ENCODE results near the gene ALKBH6.
A peak's percentile ranks its signal among the peaks of the same experiment; 100 is the strongest.
"Not testable (repeated sequence)": the region's sequence is repeated elsewhere in the genome, so short reads cannot be mapped to it uniquely, and the experiment has no call there.

Gene ALKBH6

GRCh38 chr19:36014012-36014924 is at the start of gene ALKBH6:
Gene ALKBH6 (minus strand): TSS chr19:36014213. CDS start chr19:36013397, 816 bp downstream.
- DNase-seq (ENCODE audit: low read depth): peak; percentile 98

GRCh38 chr19:36061367-36061766 is 47.4 kb upstream of the ALKBH6 start:
- no peak for DNase-seq (ENCODE audit: low read depth)

GRCh38 chr19:36060430-36060829 is 46.4 kb upstream of the ALKBH6 start:
- no peak for DNase-seq (ENCODE audit: low read depth)

- DNase-seq (ENCODE audit: low read depth): no peak
Measured at GRCh38 chr19:36059180-36059910, 45.3 kb upstream of the ALKBH6 start.

- no peak for DNase-seq (ENCODE audit: low read depth)
Measured at GRCh38 chr19:36058481-36059179, 44.6 kb upstream of the ALKBH6 start.

- DNase-seq (ENCODE audit: low read depth): peak; percentile 88
Measured at GRCh38 chr19:36054733-36055686, 41.0 kb upstream of the ALKBH6 start, which contains the start of gene WDR62. Gene WDR62 (plus strand): TSS chr19:36054897. CDS start chr19:36054972, 75 bp downstream.

- peak; percentile 94 for DNase-seq (ENCODE audit: low read depth)
Measured at GRCh38 chr19:36054119-36054732, 40.2 kb upstream of the ALKBH6 start, which contains the start of gene THAP8. Gene THAP8 (minus strand): TSS chr19:36054285. CDS start chr19:36054217, 68 bp downstream.

- DNase-seq (ENCODE audit: low read depth): no peak
Measured at GRCh38 chr19:36051637-36052036, 37.6 kb upstream of the ALKBH6 start.

- no peak for DNase-seq (ENCODE audit: low read depth)
Measured at GRCh38 chr19:36051236-36051635, 37.2 kb upstream of the ALKBH6 start.

- no peak for DNase-seq (ENCODE audit: low read depth)
Measured at GRCh38 chr19:36049080-36049698, 35.2 kb upstream of the ALKBH6 start.

- DNase-seq (ENCODE audit: low read depth): no peak
Measured at GRCh38 chr19:36047835-36048234, 33.8 kb upstream of the ALKBH6 start.

GRCh38 chr19:36046443-36047050 is 32.5 kb upstream of the ALKBH6 start:
- no peak for DNase-seq (ENCODE audit: low read depth)

- no peak for DNase-seq (ENCODE audit: low read depth)
Measured at GRCh38 chr19:36043952-36044351, 29.9 kb upstream of the ALKBH6 start.

- DNase-seq (ENCODE audit: low read depth): no peak
Measured at GRCh38 chr19:36041831-36042230, 27.8 kb upstream of the ALKBH6 start.

- not testable (repeated sequence) for DNase-seq (ENCODE audit: low read depth)
Measured at GRCh38 chr19:36041092-36041491, 27.1 kb upstream of the ALKBH6 start.

GRCh38 chr19:36040495-36040894 is 26.5 kb upstream of the ALKBH6 start:
- DNase-seq (ENCODE audit: low read depth): no peak

- peak; percentile 19 for DNase-seq (ENCODE audit: low read depth)
Measured at GRCh38 chr19:36032251-36033104, 18.5 kb upstream of the ALKBH6 start, which contains the start of gene CLIP3. Gene CLIP3 (minus strand): TSS chr19:36032873. CDS start chr19:36032357, 516 bp downstream.

- no peak for DNase-seq (ENCODE audit: low read depth)
Measured at GRCh38 chr19:36031308-36031707, 17.3 kb upstream of the ALKBH6 start.
